Activated T-cell treated with anti-CD3 and anti-CD28 coated beads for 48 hours (primary cell): ENCODE measurements around the gene TUBA3C.

Experiments used
- DNase-seq: peaks from one replicate; pipeline ENCODE4 v3.0.0-alpha.2; 2020; ENCODE audit warnings: low read depth

Gene TUBA3C

DNA sequence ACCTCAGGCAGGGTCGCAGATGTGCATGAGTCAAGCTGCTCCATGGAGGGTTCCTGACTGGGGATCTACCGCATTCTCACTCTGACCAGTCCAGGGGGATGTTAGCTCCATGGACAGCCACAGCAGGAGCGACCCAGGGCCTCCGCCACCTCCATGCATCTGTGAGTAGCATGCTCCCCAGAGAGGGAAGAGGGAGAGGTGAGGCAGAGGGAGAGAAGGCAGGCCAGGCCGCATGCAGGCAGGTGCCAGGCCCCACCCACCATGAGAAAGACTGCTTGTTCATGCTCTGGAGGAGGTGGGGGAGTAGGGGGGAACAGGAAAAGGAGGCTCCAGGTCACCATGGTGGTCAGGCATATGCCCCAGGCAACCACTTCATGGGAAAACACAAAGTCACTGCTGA is 20.3 kb downstream of the TUBA3C start:
- DNase-seq = no peak

DNA sequence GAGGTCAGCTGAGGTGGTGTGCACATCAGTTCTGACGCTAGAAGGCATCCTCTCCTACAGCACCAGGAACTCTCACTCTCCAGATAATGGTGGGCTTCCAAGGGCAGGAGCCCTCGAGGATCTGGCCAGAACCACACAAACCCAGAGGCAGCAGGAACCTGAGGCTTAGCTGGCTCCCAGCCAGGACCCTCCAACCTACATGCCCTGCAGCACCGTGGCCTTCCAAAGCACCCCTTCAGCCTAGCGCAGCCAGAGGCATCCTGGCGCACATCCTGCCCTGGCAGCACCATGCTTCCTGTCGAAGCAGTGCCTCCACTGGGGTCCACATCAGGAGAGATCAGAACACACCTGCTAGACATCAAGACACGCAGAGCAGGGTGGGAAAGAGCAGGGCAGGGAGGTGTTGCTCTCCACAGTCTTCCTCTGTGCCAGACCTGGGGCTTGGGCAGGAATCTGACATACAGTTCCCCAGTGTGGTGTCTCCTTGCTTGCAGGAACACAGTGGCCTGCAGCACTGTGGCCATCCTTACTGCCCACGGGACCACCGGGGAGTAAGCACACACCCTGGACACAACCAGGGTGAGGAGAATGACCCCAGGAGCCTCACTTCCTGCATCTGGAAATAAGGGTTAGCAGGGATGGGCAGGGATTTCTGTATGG is 21.7 kb downstream of the TUBA3C start:
- no peak for DNase-seq

DNA sequence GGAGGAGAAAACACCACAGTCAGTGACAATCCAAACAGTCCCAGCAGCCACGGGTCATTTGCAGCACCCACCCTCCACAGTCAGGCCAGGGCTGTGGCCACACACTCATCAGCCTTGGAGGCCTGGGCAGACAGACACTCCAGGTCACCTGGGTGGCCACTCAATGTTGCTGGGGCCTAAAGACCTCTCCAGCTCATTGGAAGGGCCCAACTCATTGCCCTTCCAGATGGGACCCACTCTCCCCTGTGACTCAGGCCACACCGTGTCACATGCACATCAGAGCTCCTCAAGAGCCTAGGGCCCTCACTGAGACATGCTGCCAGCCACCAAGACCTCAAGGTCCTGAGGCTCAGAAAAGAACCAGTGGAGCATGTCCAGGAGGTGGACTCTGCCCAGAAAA is 22.4 kb downstream of the TUBA3C start:
- DNase-seq = no peak

DNA sequence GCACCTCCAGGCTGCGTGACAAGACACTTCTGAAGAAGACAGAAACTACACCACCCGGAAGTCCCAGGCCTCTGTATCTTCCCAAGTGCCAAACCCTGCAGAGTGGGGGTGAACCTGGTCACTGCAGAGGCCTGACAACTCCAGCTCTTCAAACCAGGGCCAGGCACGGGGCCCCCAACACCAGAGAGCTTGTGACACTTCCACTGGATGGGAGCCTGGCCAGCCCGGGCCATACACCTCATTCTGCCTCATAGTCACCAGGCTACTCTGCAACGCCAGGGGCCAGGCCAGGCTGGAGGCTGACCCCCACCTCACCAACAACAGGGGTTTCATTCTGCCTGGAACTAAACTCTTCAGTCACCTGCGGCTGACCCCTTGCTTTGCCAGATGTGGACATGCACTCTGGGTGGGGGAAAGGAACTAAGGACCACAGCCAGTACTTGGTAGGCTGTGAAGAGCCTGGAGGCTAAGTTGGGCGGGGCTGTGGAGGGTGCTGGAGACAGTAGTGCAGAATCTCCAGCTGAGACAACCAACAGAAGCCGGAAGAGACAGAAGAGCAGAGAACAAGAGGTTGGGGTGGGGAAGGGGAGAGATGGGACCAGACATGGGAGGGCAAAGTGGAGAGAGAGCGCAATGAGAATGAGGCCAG is 23.0 kb downstream of the TUBA3C start:
- no peak for DNase-seq

DNA sequence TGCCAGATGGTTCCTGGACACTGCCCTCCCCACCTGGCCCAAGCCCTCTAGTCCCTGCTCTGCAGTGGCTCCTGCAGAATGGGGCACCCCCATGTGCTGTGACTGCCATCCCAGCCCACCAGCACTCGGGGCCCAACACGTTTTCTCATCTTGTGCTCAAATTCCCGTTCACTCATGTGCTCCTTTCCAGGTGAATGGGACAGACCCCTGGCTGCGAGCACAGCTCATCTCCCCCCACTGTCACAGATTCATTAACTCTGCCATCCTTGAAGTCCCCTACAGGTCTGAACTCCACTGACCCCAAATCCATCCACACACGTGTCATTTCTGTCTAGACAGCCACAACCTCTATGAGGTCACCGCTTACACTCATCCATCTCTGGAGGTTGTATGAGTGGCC is 23.6 kb downstream of the TUBA3C start:
- DNase-seq = no peak

DNA sequence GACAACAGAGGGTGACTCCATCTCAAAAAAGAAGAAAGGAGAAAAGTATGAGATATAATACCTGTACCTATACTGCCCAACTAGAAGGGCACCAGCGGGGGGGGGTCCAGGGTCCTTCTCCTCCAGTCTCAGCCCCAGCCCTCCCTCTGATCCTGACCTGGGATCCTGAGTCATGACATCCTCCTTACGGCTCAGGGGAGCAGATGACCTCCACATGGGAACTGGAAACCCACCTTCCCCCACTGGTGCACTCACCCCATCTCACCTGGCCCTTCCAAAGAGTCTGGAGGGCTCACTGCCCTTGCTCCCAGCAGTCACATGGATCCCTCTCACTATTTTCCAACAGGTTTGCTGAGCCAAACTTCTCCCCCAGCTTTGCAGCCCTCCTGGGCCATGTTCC is 24.2 kb downstream of the TUBA3C start:
- no peak for DNase-seq

DNA sequence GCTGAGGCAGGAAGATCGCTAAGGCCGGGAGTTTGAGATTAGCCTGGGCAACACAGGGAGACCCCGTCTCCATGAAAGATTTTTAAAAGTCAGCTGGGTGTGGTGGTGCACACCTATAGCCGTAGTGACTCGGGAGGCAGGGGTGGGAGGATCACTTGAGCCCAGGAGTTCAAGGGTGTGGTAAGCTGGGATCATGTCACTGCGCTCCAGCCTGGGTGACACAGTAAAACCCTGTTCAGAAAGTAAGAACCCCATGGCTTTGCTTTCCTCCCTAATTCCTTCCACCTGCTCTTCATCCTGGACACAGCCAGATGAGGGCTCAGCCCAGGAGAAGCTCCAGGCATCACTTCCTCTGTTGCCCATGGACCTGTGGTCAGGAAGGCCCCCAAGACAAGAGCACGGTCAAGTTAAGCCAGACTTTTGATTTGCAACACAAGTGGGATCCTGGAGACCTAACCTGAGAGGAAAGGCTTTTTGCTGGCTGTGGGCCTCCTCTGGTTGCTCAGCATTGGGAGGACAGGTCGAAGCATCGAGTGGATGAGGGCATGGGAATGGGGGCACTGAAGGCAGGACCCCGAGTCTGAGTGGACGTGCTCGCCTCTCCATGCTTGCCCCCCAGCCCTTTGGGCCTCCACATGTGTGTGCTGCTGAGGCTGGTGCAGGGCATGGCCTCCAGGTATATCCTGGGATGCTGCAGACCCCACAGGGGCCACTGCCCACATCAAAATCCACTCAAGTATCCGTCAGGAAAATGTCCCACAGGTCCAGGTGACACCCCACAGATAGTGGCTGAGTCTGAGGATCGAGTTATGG is 25.4 kb downstream of the TUBA3C start:
- no peak for DNase-seq

DNA sequence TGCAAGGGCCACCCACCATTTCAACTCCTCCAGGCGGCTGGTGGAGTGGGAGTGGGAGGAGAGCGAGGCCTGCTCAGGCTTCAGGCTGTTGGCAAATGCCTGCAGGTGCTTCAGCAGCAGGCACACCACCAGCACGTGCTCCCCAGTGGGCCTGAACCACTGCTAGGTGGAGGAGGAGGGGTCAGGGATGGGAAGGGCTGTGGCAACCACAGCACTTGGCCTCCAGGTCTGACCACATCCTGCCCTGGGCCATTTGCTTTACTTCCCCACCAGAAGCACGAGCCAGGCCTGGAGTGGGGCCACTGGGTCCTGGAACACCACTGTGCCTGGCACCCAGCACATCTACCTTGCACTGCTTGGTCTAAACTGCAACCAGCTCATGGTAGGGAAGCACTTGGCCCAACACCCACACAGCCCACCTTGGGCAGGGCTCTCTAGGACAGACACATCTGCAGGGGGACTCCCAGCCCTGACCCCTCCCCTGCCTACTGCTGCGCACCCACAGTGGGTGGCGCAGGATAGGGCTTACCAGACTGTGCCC is 26.2 kb downstream of the TUBA3C start:
- no peak for DNase-seq

DNA sequence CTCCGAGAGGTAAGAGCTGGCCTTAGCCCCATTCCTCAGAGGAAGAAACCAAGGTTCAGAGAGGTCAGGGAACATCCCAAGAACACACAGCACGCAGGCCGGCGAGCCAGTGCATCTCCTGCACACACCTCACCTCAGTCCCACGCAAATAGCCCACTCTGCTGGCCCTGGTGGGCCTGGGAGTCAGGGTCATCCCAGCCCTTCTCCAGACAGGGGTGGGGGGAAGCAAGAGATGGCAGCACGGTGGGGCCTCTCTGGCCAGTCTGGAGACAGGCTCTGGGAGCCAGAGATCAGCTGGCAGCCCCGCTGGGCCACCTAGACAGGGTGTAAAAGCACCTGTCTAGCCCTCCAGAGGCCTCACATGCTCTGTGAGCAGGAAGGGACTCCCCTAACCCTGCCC is 26.8 kb downstream of the TUBA3C start:
- DNase-seq = no peak

DNA sequence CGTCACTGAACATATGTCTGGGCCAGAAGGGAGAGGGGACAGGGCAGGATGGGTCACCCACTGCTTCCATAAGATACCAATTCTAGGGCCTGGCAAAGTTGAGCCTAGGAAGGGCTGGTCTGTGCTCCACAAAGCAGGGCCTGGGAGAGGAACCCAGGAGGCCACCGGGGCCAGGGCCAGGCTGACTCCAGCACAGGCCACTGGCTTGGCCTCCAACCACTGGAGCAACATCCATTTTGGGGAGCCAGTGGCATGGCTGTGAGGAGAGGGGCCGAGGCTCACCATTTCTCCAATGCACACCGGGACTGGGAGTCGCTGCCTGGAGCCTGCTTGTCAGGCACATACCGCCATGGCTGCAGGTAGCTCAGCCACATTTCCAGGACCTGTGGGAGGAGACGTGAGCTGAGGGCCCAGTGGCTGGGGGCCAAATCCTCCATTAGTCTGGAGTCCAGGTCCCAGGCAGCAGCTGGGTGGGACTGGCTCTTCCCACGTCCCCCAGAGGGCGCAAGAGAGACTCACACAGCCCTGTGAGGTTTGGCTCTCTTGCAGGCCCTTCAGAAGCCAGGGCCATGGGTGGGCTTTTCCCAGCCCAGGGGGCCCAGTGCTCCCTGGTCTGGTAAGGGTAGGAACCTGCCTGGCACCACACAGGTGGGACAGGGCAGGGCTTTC is 27.7 kb downstream of the TUBA3C start:
- DNase-seq = peak; percentile 8

DNA sequence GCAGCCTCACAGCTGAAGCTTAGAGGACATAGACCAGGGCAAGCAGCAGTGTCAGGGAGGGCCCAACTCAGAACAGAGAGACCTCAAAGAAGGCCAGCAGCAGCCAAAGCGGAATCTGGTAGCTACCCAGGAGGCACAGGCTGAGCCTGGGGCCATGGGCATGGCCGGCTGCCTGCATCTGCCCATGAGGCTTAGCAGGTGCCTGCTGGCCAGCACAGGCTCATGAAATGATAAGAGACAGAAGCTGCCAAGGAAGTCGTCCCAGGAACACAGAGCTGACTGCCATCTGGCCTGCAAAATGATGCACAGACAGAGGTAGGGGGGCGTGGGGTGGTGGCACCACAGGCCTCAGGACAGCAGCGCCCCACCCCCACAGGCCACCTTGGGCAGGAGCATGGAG is 29.2 kb downstream of the TUBA3C start:
- DNase-seq = no peak

DNA sequence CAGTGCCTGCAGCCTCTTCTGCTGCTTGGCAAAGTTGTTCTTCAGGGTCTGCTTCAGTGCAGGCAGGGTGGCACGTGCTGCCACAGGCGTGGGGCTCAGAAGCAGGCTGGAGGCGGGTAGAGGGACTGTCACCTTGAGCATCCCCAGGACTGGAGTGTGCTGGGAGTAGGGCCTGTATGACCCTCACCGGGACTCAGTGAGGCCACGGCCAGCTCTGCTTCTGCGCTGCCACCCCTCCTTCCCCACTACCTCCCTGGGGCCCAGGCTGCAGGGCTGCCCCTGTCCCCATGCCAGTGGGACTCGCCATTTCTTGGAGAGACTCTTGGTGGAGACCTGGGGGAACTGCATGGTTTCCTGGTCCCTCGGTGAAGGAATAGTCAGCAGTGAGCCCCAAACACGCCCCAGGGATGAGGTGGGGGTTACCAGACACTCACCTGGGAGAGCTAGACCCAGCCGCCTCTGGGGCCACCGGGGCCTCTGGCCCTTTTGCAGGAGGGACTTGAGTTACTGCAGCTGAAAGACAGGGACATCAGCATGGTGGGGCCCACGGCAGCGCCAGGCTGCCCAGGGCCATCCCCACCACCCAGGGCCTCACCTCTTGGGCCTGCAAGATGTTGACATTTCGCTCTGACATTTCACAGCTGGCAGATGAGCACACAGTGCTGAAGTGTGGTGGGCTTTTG is 29.9 kb downstream of the TUBA3C start:
- DNase-seq = no peak

DNA sequence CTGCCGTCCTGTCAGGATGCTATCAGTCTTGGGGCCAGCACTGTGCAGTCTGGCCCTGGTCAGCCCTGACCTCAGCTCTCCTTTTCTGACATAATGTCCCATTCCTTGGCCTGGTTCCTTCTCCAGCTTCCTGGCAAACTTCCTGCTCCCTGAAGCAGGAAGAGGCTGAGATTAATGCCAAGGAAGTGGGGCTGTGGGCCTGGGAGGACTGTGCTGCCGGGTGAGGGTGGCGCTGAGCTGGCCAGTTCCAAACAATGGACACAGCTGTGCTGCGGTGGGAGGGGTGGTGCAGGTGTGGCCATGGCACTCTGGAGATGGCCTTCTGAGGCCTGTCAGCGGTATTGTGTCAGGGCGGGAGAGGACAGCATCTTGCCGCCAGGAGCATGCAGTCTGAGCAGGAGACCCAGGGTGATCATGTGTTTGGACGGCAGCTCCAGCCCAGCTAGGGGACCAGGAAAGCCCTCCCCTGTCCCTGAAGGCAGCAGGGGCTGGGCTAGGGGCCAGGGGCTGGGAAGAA is 30.9 kb downstream of the TUBA3C start:
- no peak for DNase-seq

DNA sequence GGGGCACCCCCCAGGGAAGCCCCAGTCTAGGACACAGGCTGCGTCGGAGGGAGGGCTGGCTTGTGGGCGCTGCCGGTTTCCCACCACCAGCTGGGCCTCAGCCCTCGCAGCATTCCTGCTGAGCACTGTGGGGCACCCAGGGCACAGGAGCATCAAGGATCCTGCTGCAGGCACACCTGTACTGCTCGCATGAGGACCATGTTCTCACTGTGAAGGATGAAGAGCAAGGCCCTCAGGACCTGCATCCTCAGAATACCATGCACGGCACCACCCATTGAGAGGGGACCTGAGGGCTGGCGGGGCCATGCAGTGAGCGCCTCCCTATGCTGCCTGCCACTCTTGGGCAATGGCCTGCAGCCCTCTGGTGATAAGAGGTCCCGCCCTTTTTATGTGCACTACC is 31.4 kb downstream of the TUBA3C start:
- DNase-seq = no peak

DNA sequence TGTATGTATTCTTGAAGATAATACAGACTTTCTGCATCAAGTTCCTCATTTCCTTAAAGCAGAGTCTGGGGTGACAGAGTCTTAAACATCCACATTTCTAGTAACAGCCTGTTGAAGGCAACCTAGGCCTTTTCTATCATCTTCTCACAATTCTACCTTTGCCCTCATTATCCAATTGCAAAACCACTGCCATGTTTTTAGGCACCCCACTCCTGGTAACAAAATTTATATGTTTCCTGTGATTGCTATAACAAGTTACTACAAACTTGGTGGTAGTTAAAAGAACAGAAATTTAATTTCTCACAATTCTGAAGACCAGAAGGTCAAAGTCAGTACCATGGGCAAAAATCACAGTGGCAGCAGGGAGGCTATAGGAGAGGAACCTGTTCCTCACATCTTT is 33.1 kb downstream of the TUBA3C start:
- no peak for DNase-seq
